ENCODE measurements around the gene DACH1. TPM values are rescaled to one million over a fixed set of nuclear protein-coding genes. Genes with fewer than 3 reads are reported as not detected.

The DACH1 gene
- total RNA-seq, 1 experiment from 2014 or later: not detected

DNA sequence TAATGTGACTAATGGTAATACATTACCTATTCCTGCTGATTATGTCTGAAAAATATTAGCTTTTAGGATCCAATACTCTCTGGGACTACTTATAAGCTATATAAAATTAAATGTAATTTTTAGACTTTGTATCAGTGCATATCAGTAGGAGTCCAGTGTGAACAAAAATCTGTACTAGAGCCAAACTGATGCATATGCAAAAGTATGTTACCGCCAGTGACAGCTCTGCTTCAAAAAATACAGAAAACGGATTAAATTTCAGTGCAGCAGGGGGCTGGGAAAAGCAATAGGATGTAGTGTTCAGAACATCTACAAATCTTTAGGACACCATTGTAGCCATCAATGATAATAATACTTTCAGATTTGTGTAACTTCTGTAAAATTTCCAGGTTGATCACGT is 385.5 kb downstream of the DACH1 start:
- intact Hi-C loops (cut with micrococcal nuclease): no loop called here

DNA sequence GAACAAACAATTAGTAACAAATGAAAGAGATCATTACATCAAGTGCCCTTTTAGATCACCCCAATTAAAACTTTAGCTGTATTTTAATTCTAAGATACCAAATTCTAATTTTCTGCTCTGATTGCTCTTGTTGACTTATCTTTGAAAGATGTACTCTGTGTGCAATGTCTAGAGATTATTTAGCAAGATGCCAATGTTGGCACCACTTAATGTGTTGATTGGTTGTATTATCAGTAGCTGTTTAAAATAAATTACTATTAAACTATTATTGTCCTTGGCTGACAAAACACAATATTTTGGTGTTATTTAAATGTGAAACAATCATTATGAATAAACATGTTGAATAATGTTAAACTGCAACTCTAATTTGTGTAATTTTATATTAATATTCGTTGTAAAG is 386.0 kb downstream of the DACH1 start:
- H3K9me2 ChIP-seq (ENCODE audit: insufficient read depth): no peaks in the 10 kb centered on the region
- TF ChIP-seq ZFX (IDR thresholded peaks at IDR 0.05) (no peak), TCF7L2 (IDR thresholded peaks at IDR 0.05; ENCODE audit: borderline replicate concordance, extremely low read depth, insufficient read depth, insufficient read length) (no peak), EZH2 (IDR thresholded peaks at IDR 0.05) (no peak)
- TF ChIP-seq, protein P1, sequence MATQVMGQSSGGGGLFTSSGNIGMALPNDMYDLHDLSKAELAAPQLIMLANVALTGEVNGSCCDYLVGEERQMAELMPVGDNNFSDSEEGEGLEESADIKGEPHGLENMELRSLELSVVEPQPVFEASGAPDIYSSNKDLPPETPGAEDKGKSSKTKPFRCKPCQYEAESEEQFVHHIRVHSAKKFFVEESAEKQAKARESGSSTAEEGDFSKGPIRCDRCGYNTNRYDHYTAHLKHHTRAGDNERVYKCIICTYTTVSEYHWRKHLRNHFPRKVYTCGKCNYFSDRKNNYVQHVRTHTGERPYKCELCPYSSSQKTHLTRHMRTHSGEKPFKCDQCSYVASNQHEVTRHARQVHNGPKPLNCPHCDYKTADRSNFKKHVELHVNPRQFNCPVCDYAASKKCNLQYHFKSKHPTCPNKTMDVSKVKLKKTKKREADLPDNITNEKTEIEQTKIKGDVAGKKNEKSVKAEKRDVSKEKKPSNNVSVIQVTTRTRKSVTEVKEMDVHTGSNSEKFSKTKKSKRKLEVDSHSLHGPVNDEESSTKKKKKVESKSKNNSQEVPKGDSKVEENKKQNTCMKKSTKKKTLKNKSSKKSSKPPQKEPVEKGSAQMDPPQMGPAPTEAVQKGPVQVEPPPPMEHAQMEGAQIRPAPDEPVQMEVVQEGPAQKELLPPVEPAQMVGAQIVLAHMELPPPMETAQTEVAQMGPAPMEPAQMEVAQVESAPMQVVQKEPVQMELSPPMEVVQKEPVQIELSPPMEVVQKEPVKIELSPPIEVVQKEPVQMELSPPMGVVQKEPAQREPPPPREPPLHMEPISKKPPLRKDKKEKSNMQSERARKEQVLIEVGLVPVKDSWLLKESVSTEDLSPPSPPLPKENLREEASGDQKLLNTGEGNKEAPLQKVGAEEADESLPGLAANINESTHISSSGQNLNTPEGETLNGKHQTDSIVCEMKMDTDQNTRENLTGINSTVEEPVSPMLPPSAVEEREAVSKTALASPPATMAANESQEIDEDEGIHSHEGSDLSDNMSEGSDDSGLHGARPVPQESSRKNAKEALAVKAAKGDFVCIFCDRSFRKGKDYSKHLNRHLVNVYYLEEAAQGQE (IDR thresholded peaks at IDR 0.05; ENCODE audit: low read depth): no peak
- TF ChIP-seq, protein P2, sequence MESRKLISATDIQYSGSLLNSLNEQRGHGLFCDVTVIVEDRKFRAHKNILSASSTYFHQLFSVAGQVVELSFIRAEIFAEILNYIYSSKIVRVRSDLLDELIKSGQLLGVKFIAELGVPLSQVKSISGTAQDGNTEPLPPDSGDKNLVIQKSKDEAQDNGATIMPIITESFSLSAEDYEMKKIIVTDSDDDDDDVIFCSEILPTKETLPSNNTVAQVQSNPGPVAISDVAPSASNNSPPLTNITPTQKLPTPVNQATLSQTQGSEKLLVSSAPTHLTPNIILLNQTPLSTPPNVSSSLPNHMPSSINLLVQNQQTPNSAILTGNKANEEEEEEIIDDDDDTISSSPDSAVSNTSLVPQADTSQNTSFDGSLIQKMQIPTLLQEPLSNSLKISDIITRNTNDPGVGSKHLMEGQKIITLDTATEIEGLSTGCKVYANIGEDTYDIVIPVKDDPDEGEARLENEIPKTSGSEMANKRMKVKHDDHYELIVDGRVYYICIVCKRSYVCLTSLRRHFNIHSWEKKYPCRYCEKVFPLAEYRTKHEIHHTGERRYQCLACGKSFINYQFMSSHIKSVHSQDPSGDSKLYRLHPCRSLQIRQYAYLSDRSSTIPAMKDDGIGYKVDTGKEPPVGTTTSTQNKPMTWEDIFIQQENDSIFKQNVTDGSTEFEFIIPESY (IDR thresholded peaks at IDR 0.05; ENCODE audit: extremely low read depth, insufficient replicate concordance, low read length): no peak

More for the DNA sequence above, 385.5 kb downstream of the DACH1 start:
- Histone ChIP-seq H3K4me2 (ENCODE audit: low read length) (no peak overlapping the region), H4K20me1 (ENCODE audit: insufficient read depth) (no peaks in the 10 kb centered on the region), H3K27me3 (ENCODE audit: insufficient read depth, low read length) (no peaks in the 10 kb centered on the region), H3K27ac (ENCODE audit: low read depth, low read length) (no peak overlapping the region), H3K79me2 (ENCODE audit: insufficient read depth, low read length) (no peaks in the 10 kb centered on the region), H3K9me3 (ENCODE audit: control insufficient read depth in 1 of 2, insufficient read depth in 1 of 2, low read depth in 1 of 2, low read length in 2 of 2) (no peaks in the 10 kb centered on the region; a peak in 1 of 4 replicates), H3K9me2 (ENCODE audit: insufficient read depth) (no peaks in the 10 kb centered on the region), H3K4me1 (ENCODE audit: control insufficient read depth in 1 of 2, insufficient read depth in 2 of 2, low read length in 2 of 2) (no peaks in the 10 kb centered on the region), H3K36me3 (ENCODE audit: control insufficient read depth in 1 of 2, insufficient read depth in 2 of 2, low read length in 2 of 2) (no peaks in the 10 kb centered on the region), H2AFZ (ENCODE audit: low read depth, low read length, poor library complexity, severe bottlenecking) (no peak overlapping the region), H3K4me3 (replicated peaks in 1 of 2; ENCODE audit: low read depth in 1 of 2, low read length in 2 of 2) (no peak overlapping the region), H3K9ac (ENCODE audit: low read length) (no peak overlapping the region)
- ChIA-PET POLR2A (no interaction called here), CTCF (no interaction called here), RAD21 (ENCODE audit: low non-redundant PET in 1 of 2, low total read pairs in 2 of 2, uncharacterized antibody in 2 of 2, unreplicated experiment in 2 of 2) (no interaction called here)
- TF ChIP-seq, protein P1 (IDR thresholded peaks at IDR 0.05; ENCODE audit: low read depth): no peak
- TF ChIP-seq EZH2 (IDR thresholded peaks at IDR 0.05) (no peak), SIN3A (IDR thresholded peaks at IDR 0.05; ENCODE audit: low read depth) (no peak)
- no peak for ATAC-seq
- no peak for DNase-seq (ENCODE audit: low read depth, low spot score)
- BruUV-seq (replicated peaks): no TSS peak

More for the DNA sequence above, 386.0 kb downstream of the DACH1 start:
- ChIA-PET RAD21 (ENCODE audit: low non-redundant PET in 1 of 2, low total read pairs in 2 of 2, uncharacterized antibody in 2 of 2, unreplicated experiment in 2 of 2) (no interaction called here), POLR2A (no interaction called here), CTCF (no interaction called here)
- Histone ChIP-seq H3K79me2 (ENCODE audit: insufficient read depth, low read length) (no peaks in the 10 kb centered on the region), H3K27ac (ENCODE audit: low read depth, low read length) (no peak overlapping the region), H3K4me3 (replicated peaks in 1 of 2; ENCODE audit: low read depth in 1 of 2, low read length in 2 of 2) (no peak overlapping the region), H3K9me3 (ENCODE audit: control insufficient read depth in 1 of 2, insufficient read depth in 1 of 2, low read depth in 1 of 2, low read length in 2 of 2) (no peaks in the 10 kb centered on the region; a peak in 1 of 4 replicates), H3K36me3 (ENCODE audit: control insufficient read depth in 1 of 2, insufficient read depth in 2 of 2, low read length in 2 of 2) (no peaks in the 10 kb centered on the region), H3K9ac (ENCODE audit: low read length) (no peak overlapping the region), H3K4me2 (ENCODE audit: low read length) (no peak overlapping the region), H2AFZ (ENCODE audit: low read depth, low read length, poor library complexity, severe bottlenecking) (no peak overlapping the region), H4K20me1 (ENCODE audit: insufficient read depth) (no peaks in the 10 kb centered on the region), H3K4me1 (ENCODE audit: control insufficient read depth in 1 of 2, insufficient read depth in 2 of 2, low read length in 2 of 2) (no peaks in the 10 kb centered on the region), H3K27me3 (ENCODE audit: insufficient read depth, low read length) (no peaks in the 10 kb centered on the region)
- no peak for DNase-seq (ENCODE audit: low read depth, low spot score)
- ATAC-seq: no peak
- intact Hi-C loops (cut with micrococcal nuclease): no loop called here
- no TSS peak for BruUV-seq (replicated peaks)

Data from HCT116 (cell line).